Endothelial cell of umbilical vein (primary cell): ENCODE data around the gene CCDC60. TPM values are rescaled to one million over a fixed set of nuclear protein-coding genes. Genes with fewer than 3 reads are reported as not detected.

Experiments
- BruUV-seq: library from RNA; stranded (reverse); fragments of 400-500 nt; replicated peaks from 2 replicates; lab custom pipeline; 2021; lab: Mats Ljungman, UMichigan
- CTCF ChIA-PET: fragments of 300-600, 350-600 bp; sonication (Branson Sonifier 250); formaldehyde crosslinking; loops from one replicate; lab custom pipeline; 2021; ENCODE audit warnings: antibody characterized with exemption, inconsistent platforms; lab: Charles Lee
- POLR2A ChIA-PET: fragments of 300-600, 350-600 bp; sonication (Branson Sonifier 250); formaldehyde crosslinking; loops from one replicate; lab custom pipeline; 2021; ENCODE audit warnings: antibody characterized with exemption, inconsistent platforms; lab: Charles Lee
- DNase-seq: peaks from one replicate; pipeline ENCODE4 v3.0.0-alpha.2; 2011; ENCODE audit warnings: low read depth, low spot score
- FAIRE-seq: peaks from 2 replicates; lab custom pipeline; 2011; peaks lifted over from hg19 to GRCh38; lab: Jason Lieb, UNC
- H2AFZ ChIP-seq: 2 replicates; pipeline ENCODE4 v1.6.0; 2012; ENCODE audit warnings: low read depth, low read length, control low read depth, inconsistent platforms
- H3K27ac ChIP-seq: 2 replicates; pipeline ENCODE4 v1.5.1; 2011; ENCODE audit warnings: low read depth, mild to moderate bottlenecking, control low read depth, low read length, moderate library complexity; ENCODE audit not compliant: insufficient read depth
- H3K27me3 ChIP-seq, 2 experiments: 2 replicates each; pipeline versions ENCODE4 v1.6.0 to v1.6.1; 2011; ENCODE audit warnings: low read length in 2 of 2, mixed read lengths in 1 of 2; ENCODE audit not compliant: control insufficient read depth in 2 of 2, insufficient read depth in 2 of 2
- H3K36me3 ChIP-seq, 2 experiments: 2 replicates in 1 of 2; 3 replicates in 1 of 2; pipeline ENCODE4 v1.5.1; 2011; ENCODE audit warnings: low read length in 2 of 2, mild to moderate bottlenecking in 1 of 2, moderate library complexity in 1 of 2; ENCODE audit not compliant: control insufficient read depth in 2 of 2, insufficient read depth in 2 of 2; ENCODE audit errors: extremely low read depth in 1 of 2
- H3K4me1 ChIP-seq: 3 replicates; pipeline ENCODE4 v1.5.1; 2011; ENCODE audit warnings: mild to moderate bottlenecking, low read length; ENCODE audit not compliant: control insufficient read depth, insufficient read depth; ENCODE audit errors: extremely low read depth
- H3K4me2 ChIP-seq: 2 replicates; pipeline ENCODE4 v1.6.1; 2011; ENCODE audit warnings: low read length, control low read depth, mixed read lengths; ENCODE audit not compliant: insufficient read depth
- H3K4me3 ChIP-seq, 3 experiments: fragments of 200-600 bp in 1 of 3; sonication (generic), shearing (Covaris generic) in 1 of 3; replicated peaks in 1 of 3; 2 replicates each; pipeline ENCODE4 v1.5.1; 2011 to 2016; ENCODE audit warnings: control low read depth in 3 of 3, low read length in 3 of 3, mild to moderate bottlenecking in 2 of 3, inconsistent platforms in 1 of 3, low read depth in 1 of 3, moderate library complexity in 1 of 3; ENCODE audit not compliant: insufficient read depth in 1 of 3
- H3K79me2 ChIP-seq: 2 replicates; pipeline ENCODE4 v1.6.0; 2012; ENCODE audit warnings: low read length, inconsistent platforms; ENCODE audit not compliant: control insufficient read depth, insufficient read depth
- H3K9ac ChIP-seq: replicated peaks from 2 replicates; pipeline ENCODE3; 2011; ENCODE audit warnings: low read length, control low read depth; ENCODE audit not compliant: insufficient read depth; ENCODE audit errors: extremely low read depth
- H3K9me1 ChIP-seq: replicated peaks from 3 replicates; pipeline ENCODE4 v1.6.0; 2011; ENCODE audit warnings: mild to moderate bottlenecking, low read length; ENCODE audit not compliant: control insufficient read depth, insufficient read depth; ENCODE audit errors: extremely low read depth
- H3K9me3 ChIP-seq: replicated peaks from 2 replicates; pipeline ENCODE4 v1.5.1; 2012; ENCODE audit warnings: low read length, inconsistent platforms; ENCODE audit not compliant: control insufficient read depth, insufficient read depth
- H4K20me1 ChIP-seq: replicated peaks from 2 replicates; pipeline ENCODE3; 2011; ENCODE audit warnings: mild to moderate bottlenecking, low read length; ENCODE audit not compliant: control insufficient read depth, insufficient read depth; ENCODE audit errors: extremely low read depth
- EZH2 ChIP-seq: IDR thresholded peaks from 2 replicates; pipeline ENCODE4 v1.6.1; 2012; ENCODE audit warnings: borderline replicate concordance, low read depth, mild to moderate bottlenecking, moderate library complexity, low read length, inconsistent platforms; ENCODE audit not compliant: severe bottlenecking
- FOS ChIP-seq: IDR thresholded peaks from 2 replicates; pipeline ENCODE4 v1.6.1; 2011; ENCODE audit warnings: mild to moderate bottlenecking, low read length, moderate library complexity, borderline replicate concordance; ENCODE audit not compliant: insufficient read depth
- GATA2 ChIP-seq: IDR thresholded peaks from 2 replicates; pipeline ENCODE4 v1.7.0; 2011; ENCODE audit warnings: low read depth, mild to moderate bottlenecking, moderate library complexity, mixed read lengths, low read length; ENCODE audit not compliant: insufficient read length, insufficient read depth
- JUN ChIP-seq: IDR thresholded peaks from 2 replicates; pipeline ENCODE4 v1.6.1; 2011; ENCODE audit warnings: borderline replicate concordance, low read depth; ENCODE audit not compliant: insufficient read length, insufficient read depth
- MAX ChIP-seq: IDR thresholded peaks from 2 replicates; pipeline ENCODE4 v1.6.1; 2011; ENCODE audit not compliant: insufficient read depth, insufficient read length
- MYC ChIP-seq: IDR thresholded peaks from one replicate; pipeline ENCODE4 v1.6.1; 2011; ENCODE audit warnings: mild to moderate bottlenecking, low read depth, low read length
- POLR2A ChIP-seq: IDR thresholded peaks from 2 replicates; pipeline ENCODE4 v1.6.1; 2012; ENCODE audit warnings: low read depth, mild to moderate bottlenecking, control low read depth, low read length
- POLR2AphosphoS5 ChIP-seq: IDR thresholded peaks from 2 replicates; pipeline ENCODE4 v1.6.1; 2012; ENCODE audit warnings: low read depth, mild to moderate bottlenecking, control low read depth, low read length, moderate library complexity; ENCODE audit not compliant: insufficient read depth
- dilution Hi-C: fragments of 300-500 bp; cut with MboI; formaldehyde crosslinking; loops from one replicate; pipeline ENCODE4 v1.15.0; 2019; ENCODE audit warnings: low sequenced_read_pairs; ENCODE audit not compliant: extremely low pct_ligation_motif_present
- intact Hi-C: fragments of 100-400 bp; cut with micrococcal nuclease; formaldehyde crosslinking; loops from one replicate; pipeline ENCODE4 v1.10.0; 2022
- polyA plus RNA-seq, 4 experiments: library from polyadenylated mRNA; depleted of rRNA in 3 of 4; stranded (reverse) in 3 of 4; unstranded in 1 of 4; fragments of >200 nt; gene quantifications; 2 replicates each; pipeline versions ENCODE4 v1.2.1 to v1.2.3, GENCODE V29; 2011 to 2012; ENCODE audit warnings: missing spikeins in 1 of 4
- total RNA-seq: library from RNA; stranded (reverse); gene quantifications from 2 replicates; pipeline ENCODE4 v1.2.3, GENCODE V29; 2021
- TF ChIP-seq, protein P1 (sequence below), 2 donors: IDR thresholded peaks; 1 replicate in 1 of 2; 2 replicates in 1 of 2; pipeline ENCODE4 v1.5.1; 2011; ENCODE audit warnings: low read length in 2 of 2, mild to moderate bottlenecking in 2 of 2, moderate library complexity in 2 of 2, control low read depth in 1 of 2, inconsistent platforms in 1 of 2, low read depth in 1 of 2; ENCODE audit not compliant: insufficient read depth in 1 of 2; ENCODE audit errors: extremely low read depth in 1 of 2

Gene CCDC60
- total and polyA plus RNA-seq, 2 donors (not counting 3 experiments of a cell fraction or from before 2014, with no cell fraction given) = not detected

- dilution Hi-C loops (no loop called here), intact Hi-C loops (no loop called here)
- FAIRE-seq (no peak), DNase-seq (no peak)
- Histone ChIP-seq H3K9me3 (no peaks in the 10 kb centered on the region), H3K36me3 (no peaks in the 10 kb centered on the region), H3K79me2 (no peaks in the 10 kb centered on the region), H3K4me2 (no peak overlapping the region), H3K27me3 (no peaks in the 10 kb centered on the region), H4K20me1 (no peaks in the 10 kb centered on the region), H3K9ac (no peak overlapping the region), H3K9me1 (no peaks in the 10 kb centered on the region), H2AFZ (no peak overlapping the region), H3K4me3 (no peak overlapping the region), H3K27ac (no peak overlapping the region), H3K4me1 (no peaks in the 10 kb centered on the region)
- TF ChIP-seq EZH2 (no peak), MAX (no peak)
- ChIA-PET POLR2A (no interaction called here), CTCF (interaction anchor here (0.7 kb wide), 1 partner anchor 66 kb away, joined by 3 read pairs; no protein-coding TSS in a partner anchor)
- BruUV-seq = no TSS peak
Measured at GRCh38 chr12:119406308-119406707, 71.8 kb downstream of the CCDC60 start.

GRCh38 chr12:119406811-119407210 lies 72.3 kb downstream of the CCDC60 start:
- no peak for FAIRE-seq
- intact Hi-C loops = no loop called here
- Histone ChIP-seq H3K9me1 (no peaks in the 10 kb centered on the region), H3K9ac (no peak overlapping the region), H3K4me1 (no peaks in the 10 kb centered on the region), H3K79me2 (no peaks in the 10 kb centered on the region), H3K27me3 (no peaks in the 10 kb centered on the region), H3K4me3 (no peak overlapping the region), H3K36me3 (no peaks in the 10 kb centered on the region), H2AFZ (no peak overlapping the region), H4K20me1 (no peaks in the 10 kb centered on the region), H3K4me2 (no peak overlapping the region), H3K9me3 (no peaks in the 10 kb centered on the region), H3K27ac (no peak overlapping the region)
- POLR2A ChIA-PET = no interaction called here
- no peak for DNase-seq
- no TSS peak for BruUV-seq
- TF ChIP-seq EZH2 (no peak), POLR2A (no peak), POLR2AphosphoS5 (no peak), FOS (no peak), MAX (no peak), MYC (no peak), GATA2 (no peak), JUN (no peak)
- TF ChIP-seq, protein P1, sequence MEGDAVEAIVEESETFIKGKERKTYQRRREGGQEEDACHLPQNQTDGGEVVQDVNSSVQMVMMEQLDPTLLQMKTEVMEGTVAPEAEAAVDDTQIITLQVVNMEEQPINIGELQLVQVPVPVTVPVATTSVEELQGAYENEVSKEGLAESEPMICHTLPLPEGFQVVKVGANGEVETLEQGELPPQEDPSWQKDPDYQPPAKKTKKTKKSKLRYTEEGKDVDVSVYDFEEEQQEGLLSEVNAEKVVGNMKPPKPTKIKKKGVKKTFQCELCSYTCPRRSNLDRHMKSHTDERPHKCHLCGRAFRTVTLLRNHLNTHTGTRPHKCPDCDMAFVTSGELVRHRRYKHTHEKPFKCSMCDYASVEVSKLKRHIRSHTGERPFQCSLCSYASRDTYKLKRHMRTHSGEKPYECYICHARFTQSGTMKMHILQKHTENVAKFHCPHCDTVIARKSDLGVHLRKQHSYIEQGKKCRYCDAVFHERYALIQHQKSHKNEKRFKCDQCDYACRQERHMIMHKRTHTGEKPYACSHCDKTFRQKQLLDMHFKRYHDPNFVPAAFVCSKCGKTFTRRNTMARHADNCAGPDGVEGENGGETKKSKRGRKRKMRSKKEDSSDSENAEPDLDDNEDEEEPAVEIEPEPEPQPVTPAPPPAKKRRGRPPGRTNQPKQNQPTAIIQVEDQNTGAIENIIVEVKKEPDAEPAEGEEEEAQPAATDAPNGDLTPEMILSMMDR (IDR thresholded peaks at IDR 0.05; ENCODE audit: extremely low read depth in 1 of 2, insufficient read depth in 1 of 2, low read depth in 1 of 2, low read length in 2 of 2) = no peak
- CTCF ChIA-PET = no interaction called here
- dilution Hi-C loops = no loop called here
